D721Med (cell line): ENCODE data around the gene BMPR1B.
"Not testable (repeated sequence)": the region's sequence is repeated elsewhere in the genome, so short reads cannot be mapped to it uniquely, and the experiment has no call there.

Experiments
- DNase-seq: peaks from one replicate; pipeline ENCODE4 v3.0.0; 2011; ENCODE audit warnings: low spot score; ENCODE audit not compliant: insufficient read length
- FAIRE-seq: peaks from 2 replicates; lab custom pipeline; 2011; peaks lifted over from hg19 to GRCh38; lab: Jason Lieb, UNC
- TF ChIP-seq, protein P1 (sequence below): IDR thresholded peaks from 2 replicates; pipeline ENCODE4 v1.5.1; 2012; ENCODE audit warnings: mild to moderate bottlenecking, control low read depth; ENCODE audit not compliant: insufficient read depth; ENCODE audit errors: missing control alignments

The BMPR1B gene

GRCh38 chr4:95122001-95122400 is 364.2 kb downstream of the BMPR1B start:
- FAIRE-seq = no peak
- DNase-seq = no peak
- TF ChIP-seq, protein P1, sequence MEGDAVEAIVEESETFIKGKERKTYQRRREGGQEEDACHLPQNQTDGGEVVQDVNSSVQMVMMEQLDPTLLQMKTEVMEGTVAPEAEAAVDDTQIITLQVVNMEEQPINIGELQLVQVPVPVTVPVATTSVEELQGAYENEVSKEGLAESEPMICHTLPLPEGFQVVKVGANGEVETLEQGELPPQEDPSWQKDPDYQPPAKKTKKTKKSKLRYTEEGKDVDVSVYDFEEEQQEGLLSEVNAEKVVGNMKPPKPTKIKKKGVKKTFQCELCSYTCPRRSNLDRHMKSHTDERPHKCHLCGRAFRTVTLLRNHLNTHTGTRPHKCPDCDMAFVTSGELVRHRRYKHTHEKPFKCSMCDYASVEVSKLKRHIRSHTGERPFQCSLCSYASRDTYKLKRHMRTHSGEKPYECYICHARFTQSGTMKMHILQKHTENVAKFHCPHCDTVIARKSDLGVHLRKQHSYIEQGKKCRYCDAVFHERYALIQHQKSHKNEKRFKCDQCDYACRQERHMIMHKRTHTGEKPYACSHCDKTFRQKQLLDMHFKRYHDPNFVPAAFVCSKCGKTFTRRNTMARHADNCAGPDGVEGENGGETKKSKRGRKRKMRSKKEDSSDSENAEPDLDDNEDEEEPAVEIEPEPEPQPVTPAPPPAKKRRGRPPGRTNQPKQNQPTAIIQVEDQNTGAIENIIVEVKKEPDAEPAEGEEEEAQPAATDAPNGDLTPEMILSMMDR = no peak

- peak; percentile 91 for FAIRE-seq
- TF ChIP-seq, protein P1 = peak; percentile 58
- no peak for DNase-seq
Measured at GRCh38 chr4:95124906-95125504, 367.2 kb downstream of the BMPR1B start.

- FAIRE-seq = no peak
- TF ChIP-seq, protein P1 = no peak
- no peak for DNase-seq
Measured at GRCh38 chr4:95129031-95129430, 371.3 kb downstream of the BMPR1B start.

DNA sequence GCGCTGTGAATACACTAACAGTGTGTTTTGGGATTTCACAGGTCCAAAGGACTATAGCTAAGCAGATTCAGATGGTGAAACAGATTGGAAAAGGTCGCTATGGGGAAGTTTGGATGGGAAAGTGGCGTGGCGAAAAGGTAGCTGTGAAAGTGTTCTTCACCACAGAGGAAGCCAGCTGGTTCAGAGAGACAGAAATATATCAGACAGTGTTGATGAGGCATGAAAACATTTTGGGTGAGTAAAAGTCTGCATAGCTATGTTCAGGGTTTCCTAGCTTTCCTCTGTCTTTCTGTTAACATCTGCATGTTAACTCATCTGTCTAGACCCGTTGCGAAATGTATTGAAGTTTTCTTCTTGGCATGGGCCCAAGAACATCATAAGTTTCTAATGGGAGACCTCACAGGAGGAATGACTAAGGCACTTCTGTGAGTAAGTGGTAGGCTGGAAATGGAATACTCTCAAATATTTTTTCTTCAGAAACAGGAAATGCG is 372.1 kb downstream of the BMPR1B start:
- TF ChIP-seq, protein P1 = no peak
- FAIRE-seq = no peak
- DNase-seq = no peak

- not testable (repeated sequence) for FAIRE-seq
Measured at GRCh38 chr4:95134016-95134415, 376.3 kb downstream of the BMPR1B start.

DNA sequence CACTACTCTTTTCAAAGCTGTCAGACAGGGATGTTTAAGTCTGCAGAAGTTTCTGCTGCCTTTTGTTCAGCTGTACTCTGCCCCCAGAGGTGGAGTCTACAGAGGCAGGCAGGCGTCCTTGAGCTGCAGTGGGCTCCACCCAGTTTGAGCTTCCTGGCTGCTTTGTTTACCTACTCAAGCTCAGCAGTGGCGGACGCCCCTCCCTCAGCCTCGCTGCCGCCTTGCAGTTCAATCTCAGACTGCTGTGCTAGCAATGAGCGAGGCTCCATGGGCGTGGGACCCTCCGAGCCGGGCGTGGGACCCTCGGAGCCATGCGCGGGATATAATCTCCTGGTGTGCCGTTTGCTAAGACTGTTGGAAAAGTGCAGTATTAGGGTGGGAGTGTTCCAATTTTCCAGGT is 381.7 kb downstream of the BMPR1B start:
- not testable (repeated sequence) for FAIRE-seq, DNase-seq

More at GRCh38 chr4:95134016-95134415, 376.3 kb downstream of the BMPR1B start:
- DNase-seq = not testable (repeated sequence)

DNA sequence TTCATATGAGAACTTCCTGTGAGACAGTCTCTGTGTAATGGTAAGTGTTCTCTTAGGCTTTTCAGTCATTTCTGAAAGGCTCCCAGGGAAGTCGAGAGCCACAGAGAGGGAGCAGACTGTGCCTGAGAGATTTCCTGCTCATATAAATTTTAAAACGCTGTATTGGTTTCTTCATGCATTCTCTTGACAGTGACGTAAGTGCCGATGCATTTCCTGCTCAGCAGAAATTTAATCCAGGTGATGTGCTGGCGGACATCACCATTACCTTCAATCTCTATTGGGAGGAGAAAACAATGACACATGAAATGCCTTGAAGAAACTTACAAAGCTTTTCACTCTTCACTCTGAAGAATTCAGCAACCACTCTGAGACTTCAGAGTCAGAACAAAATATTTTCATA is 383.6 kb downstream of the BMPR1B start:
- FAIRE-seq (no peak), DNase-seq (no peak)
- TF ChIP-seq, protein P1 = no peak

GRCh38 chr4:95142932-95143331 is 385.2 kb downstream of the BMPR1B start:
- FAIRE-seq = no peak
- TF ChIP-seq, protein P1 = no peak
- no peak for DNase-seq
